Loucy (cell line): ENCODE data around the gene CAMK1D.

Source experiments
- CTCF ChIP-seq: fragments of 200-600 bp; sonication (generic); conservative IDR thresholded peaks from 2 replicates; pipeline ENCODE4 v1.5.1; 2014; ENCODE audit warnings: mild to moderate bottlenecking, antibody characterized with exemption, low read length
- EZH2phosphoT487 ChIP-seq: fragments of 200-600 bp; IDR thresholded peaks from 2 replicates; pipeline ENCODE4 v1.6.1; 2018; ENCODE audit warnings: antibody characterized with exemption, mild to moderate bottlenecking, moderate library complexity, borderline replicate concordance

DNA sequence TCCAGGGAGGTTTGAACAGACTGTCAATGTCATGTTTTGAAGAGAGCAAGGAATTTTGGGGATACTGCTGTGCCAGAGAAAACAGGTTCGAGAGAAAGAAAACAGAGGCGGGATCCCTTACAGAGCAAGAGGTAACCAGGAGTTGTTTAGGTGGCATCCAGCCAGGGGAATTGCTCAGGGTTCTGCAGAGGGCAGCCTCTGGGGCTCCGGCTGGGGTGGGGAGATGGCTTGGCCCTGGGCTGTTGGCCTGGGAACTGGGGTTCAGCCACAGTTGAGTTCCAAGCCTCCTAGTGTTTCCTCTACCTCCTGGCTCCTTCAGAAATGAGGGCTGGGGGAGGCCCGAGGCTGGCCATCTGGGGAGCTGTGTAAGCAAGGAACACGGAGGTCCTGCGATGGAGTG lies 68.0 kb downstream of the CAMK1D start:
- TF ChIP-seq CTCF (no peak), EZH2phosphoT487 (no peak)
